ENCODE measurements around the gene LRMDA.

- no peak for TF ChIP-seq POLR2A (IDR thresholded peaks at IDR 0.05; ENCODE audit: low read depth, low read length)
- TF ChIP-seq, protein P1, sequence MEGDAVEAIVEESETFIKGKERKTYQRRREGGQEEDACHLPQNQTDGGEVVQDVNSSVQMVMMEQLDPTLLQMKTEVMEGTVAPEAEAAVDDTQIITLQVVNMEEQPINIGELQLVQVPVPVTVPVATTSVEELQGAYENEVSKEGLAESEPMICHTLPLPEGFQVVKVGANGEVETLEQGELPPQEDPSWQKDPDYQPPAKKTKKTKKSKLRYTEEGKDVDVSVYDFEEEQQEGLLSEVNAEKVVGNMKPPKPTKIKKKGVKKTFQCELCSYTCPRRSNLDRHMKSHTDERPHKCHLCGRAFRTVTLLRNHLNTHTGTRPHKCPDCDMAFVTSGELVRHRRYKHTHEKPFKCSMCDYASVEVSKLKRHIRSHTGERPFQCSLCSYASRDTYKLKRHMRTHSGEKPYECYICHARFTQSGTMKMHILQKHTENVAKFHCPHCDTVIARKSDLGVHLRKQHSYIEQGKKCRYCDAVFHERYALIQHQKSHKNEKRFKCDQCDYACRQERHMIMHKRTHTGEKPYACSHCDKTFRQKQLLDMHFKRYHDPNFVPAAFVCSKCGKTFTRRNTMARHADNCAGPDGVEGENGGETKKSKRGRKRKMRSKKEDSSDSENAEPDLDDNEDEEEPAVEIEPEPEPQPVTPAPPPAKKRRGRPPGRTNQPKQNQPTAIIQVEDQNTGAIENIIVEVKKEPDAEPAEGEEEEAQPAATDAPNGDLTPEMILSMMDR (IDR thresholded peaks at IDR 0.05; ENCODE audit: extremely low read depth in 1 of 2, insufficient read depth in 1 of 2, low read depth in 1 of 2, low read length in 2 of 2): no peak
- TF ChIP-seq POLR2AphosphoS5 (IDR thresholded peaks at IDR 0.05; ENCODE audit: insufficient read depth, low read depth, low read length): no peak
Observed at GRCh38 chr10:76041551-76041950, 610.1 kb downstream of the LRMDA start.
